Measurements from ENCODE around the gene MTG1.

The MTG1 gene

DNA sequence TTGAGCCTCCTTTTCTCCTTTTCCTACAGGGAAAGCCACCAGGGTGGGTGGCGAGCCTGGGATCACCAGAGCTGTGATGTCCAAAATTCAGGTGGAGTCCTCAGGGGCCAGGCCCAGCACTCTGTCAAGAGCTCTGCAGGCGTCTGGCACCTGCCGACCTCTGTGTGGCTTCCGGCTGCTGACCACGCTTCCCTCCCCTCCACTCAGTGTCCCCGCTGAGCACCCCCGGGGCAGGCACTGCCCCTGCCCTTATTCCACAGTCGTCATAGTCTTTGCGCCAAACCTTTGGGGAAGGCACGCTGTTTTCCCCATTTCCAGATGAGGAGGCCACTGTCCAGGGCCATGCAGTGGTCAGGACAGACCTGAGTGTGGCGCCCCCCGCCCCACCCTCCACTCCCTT, 7.5 kb downstream of the MTG1 start:
- H3K4me3 ChIP-seq (ENCODE audit: low read depth, low read length) = no peak overlapping the region
- TF ChIP-seq, protein P1, sequence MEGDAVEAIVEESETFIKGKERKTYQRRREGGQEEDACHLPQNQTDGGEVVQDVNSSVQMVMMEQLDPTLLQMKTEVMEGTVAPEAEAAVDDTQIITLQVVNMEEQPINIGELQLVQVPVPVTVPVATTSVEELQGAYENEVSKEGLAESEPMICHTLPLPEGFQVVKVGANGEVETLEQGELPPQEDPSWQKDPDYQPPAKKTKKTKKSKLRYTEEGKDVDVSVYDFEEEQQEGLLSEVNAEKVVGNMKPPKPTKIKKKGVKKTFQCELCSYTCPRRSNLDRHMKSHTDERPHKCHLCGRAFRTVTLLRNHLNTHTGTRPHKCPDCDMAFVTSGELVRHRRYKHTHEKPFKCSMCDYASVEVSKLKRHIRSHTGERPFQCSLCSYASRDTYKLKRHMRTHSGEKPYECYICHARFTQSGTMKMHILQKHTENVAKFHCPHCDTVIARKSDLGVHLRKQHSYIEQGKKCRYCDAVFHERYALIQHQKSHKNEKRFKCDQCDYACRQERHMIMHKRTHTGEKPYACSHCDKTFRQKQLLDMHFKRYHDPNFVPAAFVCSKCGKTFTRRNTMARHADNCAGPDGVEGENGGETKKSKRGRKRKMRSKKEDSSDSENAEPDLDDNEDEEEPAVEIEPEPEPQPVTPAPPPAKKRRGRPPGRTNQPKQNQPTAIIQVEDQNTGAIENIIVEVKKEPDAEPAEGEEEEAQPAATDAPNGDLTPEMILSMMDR (IDR thresholded peaks at IDR 0.05; ENCODE audit: low read depth, low read length, missing control alignments) = no peak
- no peak for DNase-seq (ENCODE audit: low read depth)
- in situ Hi-C loops (cut with HindIII; ENCODE audit: low sequenced_read_pairs) = no loop called here

DNA sequence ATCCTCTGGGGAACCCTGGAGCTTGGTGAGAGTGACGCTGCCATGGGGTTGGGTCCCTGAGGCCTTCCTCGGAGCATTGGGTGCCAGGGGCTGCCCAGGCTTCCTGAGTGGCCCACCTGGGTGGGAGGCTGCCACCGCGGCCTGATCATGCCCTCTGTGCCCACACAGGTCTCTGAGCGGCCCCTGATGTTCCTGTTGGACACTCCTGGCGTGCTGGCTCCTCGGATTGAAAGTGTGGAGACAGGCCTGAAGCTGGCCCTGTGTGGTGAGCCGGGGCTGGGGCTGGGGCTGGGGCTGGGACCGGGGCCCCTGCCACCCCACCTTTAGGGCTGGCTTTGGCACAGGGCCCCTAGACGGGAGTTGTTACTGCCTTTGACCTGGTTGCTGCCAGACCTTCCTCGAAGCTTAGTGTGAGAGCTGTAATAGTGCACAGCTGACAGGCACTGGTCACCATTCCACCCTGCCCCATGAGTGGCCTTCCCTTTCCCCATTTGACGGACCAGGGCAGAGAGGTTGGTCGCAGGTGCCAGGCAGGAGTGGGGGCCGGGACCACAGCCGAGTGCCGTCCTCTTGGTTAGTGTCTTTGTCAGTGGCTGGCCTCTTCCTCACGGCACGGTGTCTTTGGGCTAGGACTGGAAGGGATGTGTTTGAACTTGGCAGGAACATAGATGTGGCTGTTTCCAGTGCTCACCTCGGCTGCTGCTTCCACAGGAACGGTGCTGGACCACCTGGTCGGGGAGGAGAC, 8.2 kb downstream of the MTG1 start:
- no peak overlapping the region for H3K4me3 ChIP-seq (ENCODE audit: low read depth, low read length)
- in situ Hi-C loops (cut with HindIII; ENCODE audit: low sequenced_read_pairs) = no loop called here
- TF ChIP-seq, protein P1 (IDR thresholded peaks at IDR 0.05; ENCODE audit: low read depth, low read length, missing control alignments) = no peak
- no peak for DNase-seq (ENCODE audit: low read depth)

DNA sequence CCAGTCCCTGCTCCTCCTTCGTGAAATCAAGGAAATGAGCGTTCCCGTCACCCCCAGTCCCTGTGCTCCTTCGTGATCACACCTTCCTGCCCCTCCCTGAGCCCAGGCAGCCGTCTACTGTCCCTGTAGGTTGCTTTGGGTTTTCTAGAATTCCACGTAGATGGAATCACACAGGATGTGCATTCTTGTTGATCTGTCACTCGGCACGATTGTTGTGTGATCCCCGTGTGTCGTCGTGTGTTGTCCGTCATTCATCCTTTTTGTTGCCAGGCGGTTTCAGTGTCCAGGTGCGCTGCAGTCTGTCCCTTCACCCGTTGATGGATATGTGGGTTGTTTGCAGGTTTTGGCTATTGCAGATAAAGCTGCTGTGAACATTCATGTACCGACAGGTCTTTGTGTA, 9.4 kb downstream of the MTG1 start:
- in situ Hi-C loops (cut with HindIII; ENCODE audit: low sequenced_read_pairs) = no loop called here
- TF ChIP-seq, protein P1 (IDR thresholded peaks at IDR 0.05; ENCODE audit: low read depth, low read length, missing control alignments) = no peak
- no peak overlapping the region for H3K4me3 ChIP-seq (ENCODE audit: low read depth, low read length)
- DNase-seq (ENCODE audit: low read depth) = no peak

DNA sequence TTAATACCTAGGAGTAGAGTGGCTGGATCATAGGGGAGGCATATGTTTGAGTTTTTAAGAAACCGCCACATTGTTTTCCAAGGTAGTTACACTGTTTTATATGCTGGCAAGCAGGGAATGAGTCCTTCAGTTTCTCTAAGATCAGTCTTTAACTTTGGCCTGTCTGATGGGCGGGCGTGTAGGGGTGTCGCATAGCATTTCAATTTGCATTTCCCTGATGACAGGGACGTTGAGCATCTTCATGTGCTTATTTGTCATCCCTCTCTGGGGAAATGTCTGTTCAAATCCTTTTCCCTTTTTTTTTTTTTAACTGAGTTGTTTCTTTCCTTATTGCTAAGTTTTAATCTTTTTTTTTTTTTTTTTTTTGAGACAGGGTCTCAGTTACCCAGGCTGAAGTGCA, 9.8 kb downstream of the MTG1 start:
- no peak for DNase-seq (ENCODE audit: low read depth)
- in situ Hi-C loops (cut with HindIII; ENCODE audit: low sequenced_read_pairs) = no loop called here
- TF ChIP-seq, protein P1 (IDR thresholded peaks at IDR 0.05; ENCODE audit: low read depth, low read length, missing control alignments) = no peak
- no peak overlapping the region for H3K4me3 ChIP-seq (ENCODE audit: low read depth, low read length)

DNA sequence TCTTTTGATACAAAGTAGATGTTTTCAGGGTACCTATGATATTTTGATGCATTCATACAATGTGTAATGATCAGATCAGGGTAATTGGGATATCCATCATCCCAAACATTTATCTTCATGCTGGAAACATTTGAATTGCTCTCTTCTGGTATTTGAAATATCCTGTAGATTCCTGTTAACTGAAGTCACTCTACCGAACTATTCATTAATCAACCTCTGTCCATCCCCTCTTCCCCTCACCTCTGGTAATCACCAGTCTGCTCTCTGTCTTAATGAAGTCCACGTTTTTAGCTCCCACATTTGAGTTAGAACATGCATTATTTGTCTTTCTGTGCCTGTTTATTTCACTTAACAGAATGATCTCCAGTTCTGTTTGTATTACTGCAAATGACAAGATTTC, 11.3 kb downstream of the MTG1 start:
- in situ Hi-C loops (cut with HindIII; ENCODE audit: low sequenced_read_pairs) = no loop called here
- H3K4me3 ChIP-seq (ENCODE audit: low read depth, low read length) = no peak overlapping the region
- TF ChIP-seq, protein P1 (IDR thresholded peaks at IDR 0.05; ENCODE audit: low read depth, low read length, missing control alignments) = no peak
- DNase-seq (ENCODE audit: low read depth) = no peak

DNA sequence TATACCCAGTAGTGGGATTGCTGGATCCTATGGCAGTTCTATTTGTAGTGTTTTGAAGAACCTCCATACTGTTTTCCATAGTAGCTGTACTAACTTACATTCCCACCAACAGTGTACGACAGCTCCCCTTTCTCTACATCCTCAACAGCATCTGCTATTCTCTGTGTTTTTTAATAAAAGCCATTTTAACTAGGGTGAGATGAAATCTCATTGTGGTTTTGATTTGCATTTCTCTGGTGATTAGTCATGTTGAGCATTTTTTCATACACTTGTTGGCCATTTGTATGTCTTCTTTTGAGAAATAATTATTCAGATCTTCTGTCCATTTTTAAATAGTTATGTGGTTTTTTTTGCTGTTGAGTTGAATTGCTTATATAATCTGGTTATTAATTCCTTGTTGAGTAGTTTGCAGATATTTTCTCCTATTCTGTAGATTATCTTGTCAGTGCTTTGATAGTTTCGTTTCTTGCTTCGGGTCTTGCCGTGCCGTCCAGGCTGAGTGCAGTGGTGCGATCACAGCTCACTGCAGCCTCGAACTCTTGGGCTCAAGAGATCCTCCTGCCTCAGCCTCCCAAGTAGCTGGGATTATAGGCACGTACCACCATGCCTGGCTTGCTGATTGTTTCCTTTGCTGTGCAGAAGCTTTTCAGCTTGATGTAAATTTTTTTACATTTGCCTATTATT, 12.0 kb downstream of the MTG1 start:
- peak; percentile 12 for DNase-seq (ENCODE audit: low read depth)
- in situ Hi-C loops (cut with HindIII; ENCODE audit: low sequenced_read_pairs) = no loop called here
- no peak overlapping the region for H3K4me3 ChIP-seq (ENCODE audit: low read depth, low read length)
- TF ChIP-seq, protein P1 (IDR thresholded peaks at IDR 0.05; ENCODE audit: low read depth, low read length, missing control alignments) = no peak
